Limb (tissue), 2 donors: ENCODE measurements around the gene ERCC2.

Experiments used
- DNase-seq, 2 donors: peaks; one replicate each; pipeline ENCODE4 v3.0.0-alpha.2; 2016; ENCODE audit errors: extremely low spot score in 2 of 2

ERCC2 gene

GRCh38 chr19:45304141-45304926 lies 66.0 kb downstream of the ERCC2 start:
- DNase-seq, result no peak

- DNase-seq, result no peak
Measured at GRCh38 chr19:45303269-45304060, 66.9 kb downstream of the ERCC2 start.

GRCh38 chr19:45302416-45302815 lies 68.0 kb downstream of the ERCC2 start:
- DNase-seq, result no peak
